ENCODE data around the gene SARM1.

The SARM1 gene

DNA sequence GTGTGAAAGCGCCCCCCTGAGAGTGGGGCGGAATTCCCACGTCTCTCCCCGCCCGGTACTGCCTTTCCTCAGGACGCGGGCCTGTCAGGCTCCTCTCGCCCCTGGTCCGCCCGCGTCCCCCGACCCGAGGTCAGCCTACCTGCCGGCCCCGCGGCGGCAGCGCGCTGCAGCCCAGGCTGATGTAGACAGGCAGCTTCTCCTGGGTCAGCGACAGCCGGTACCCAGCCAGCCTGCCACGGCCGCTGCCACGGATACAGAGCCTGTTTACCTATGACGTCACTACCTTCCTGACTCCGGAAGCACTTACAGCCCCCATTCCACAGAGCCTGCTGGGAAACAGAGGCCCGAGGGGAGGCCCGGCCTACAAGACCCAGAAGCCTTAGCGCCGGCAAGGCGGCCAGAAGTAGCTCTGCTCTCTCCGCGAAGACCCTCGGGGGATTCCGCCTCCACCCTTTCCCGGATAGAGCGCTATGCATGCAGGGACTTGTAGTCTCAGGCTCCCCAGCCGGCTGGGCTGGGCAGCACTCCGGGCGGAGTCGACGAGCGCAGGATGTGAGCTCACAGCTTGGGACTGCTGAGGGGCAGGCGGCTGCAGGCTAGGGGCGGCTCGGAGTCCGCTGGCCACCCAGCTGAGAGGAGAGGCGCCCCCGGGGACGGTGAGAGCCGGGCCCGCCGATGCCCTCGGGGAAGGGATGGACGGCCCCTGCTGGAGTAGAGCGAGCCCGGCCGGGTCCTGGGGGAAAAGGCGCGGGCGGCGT lies 36.1 kb upstream of the SARM1 start, which contains the start of the genes IFT20 and TNFAIP1:
Gene IFT20 (minus strand): TSS at position 272 of the 758 bp plus-strand sequence. CDS start 3,487 bp downstream, outside the sequence.
Gene TNFAIP1 (plus strand): TSS at position 561 of the 758 bp plus-strand sequence. CDS start 3,761 bp downstream, outside the sequence.
- TF ChIP-seq GATA2 (IDR thresholded peaks at IDR 0.05; ENCODE audit: low read depth, low read length) = no peak
- no peak for TF ChIP-seq GATA3 (IDR thresholded peaks at IDR 0.05; ENCODE audit: low read depth, low read length)

DNA sequence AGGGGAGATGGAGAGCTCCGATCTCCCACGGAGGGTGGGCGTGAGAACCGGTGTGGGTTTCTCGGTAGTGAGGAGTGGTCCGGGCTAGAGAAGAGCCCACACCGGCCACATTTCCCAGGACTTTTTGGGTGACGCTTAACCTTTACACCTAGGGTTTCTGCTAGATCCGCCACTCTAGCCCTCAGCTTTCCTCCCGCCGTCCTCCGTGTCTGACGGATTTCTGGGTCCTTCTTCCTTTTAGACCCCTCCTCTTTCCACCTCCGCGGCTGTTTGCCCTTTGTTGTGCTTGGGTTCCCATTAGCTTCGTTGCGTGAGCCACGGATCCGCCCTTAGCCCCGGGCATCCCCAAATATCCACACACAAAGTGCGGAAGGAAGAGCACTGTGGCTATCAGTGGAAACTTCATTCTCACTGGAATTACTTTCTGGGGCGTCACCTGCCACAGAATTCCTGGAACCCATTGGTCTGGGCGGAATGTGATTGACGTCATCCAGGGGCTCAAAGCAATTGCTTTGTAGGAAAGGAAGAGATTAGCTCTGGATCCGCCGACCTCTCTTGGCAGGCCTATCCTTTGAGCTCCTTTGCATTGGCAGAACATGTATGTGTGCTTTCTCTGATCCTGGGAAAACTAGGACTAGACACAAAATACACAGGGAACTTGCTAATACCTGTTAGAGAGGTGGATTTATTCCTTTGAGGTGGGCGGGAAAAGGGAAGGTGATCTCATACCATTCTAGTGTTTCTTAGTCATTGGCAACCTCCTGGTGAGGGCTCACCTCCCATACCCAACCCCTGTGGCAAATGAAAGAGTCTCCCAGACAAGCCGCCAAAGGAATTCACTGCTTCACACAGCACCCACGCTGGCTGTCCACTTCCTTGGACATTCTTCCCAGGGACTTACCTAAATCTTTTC lies 35.3 kb upstream of the SARM1 start:
- TF ChIP-seq GATA3 (IDR thresholded peaks at IDR 0.05; ENCODE audit: low read depth, low read length) = no peak
- TF ChIP-seq GATA2 (IDR thresholded peaks at IDR 0.05; ENCODE audit: low read depth, low read length) = no peak

DNA sequence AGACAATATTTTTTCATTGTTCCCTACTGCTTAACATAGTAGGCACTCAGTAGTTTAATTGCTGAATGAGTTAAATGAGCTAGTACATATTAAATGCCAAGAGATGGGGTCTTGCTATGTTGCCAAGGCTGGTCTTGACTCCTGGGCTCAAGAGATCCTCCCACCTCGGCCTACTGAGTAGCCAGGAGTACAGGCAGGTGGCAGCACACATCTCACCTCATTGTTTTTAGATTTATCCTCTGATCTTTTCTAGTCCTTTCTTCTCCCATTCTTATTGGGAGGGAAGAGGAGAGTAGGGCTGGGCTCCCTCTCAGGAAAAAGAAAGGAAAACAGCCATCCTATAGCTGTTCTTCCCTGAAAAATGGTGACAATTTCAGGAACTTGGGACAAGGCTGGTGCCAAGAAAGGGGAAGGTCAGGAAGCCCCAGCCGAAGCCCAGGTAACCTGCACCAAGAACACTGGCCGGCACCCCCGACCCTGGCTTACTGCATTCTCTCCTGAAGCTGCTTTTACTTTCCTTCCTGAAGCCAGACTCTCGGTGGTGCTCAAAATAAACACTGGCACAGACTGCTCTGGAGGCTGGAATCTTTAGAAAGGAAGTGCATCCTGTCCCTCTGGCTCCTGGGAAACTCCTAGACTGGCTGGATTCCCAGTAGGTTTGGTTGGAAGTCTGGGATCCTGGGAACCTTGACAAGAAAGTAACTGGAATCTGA lies 33.3 kb upstream of the SARM1 start:
- TF ChIP-seq GATA2 (IDR thresholded peaks at IDR 0.05; ENCODE audit: low read depth, low read length) (no peak), GATA3 (IDR thresholded peaks at IDR 0.05; ENCODE audit: low read depth, low read length) (no peak)

GRCh38 chr17:28339431-28339830 lies 32.1 kb upstream of the SARM1 start:
- TF ChIP-seq GATA3 (IDR thresholded peaks at IDR 0.05; ENCODE audit: low read depth, low read length) (no peak), GATA2 (IDR thresholded peaks at IDR 0.05; ENCODE audit: low read depth, low read length) (no peak)

DNA sequence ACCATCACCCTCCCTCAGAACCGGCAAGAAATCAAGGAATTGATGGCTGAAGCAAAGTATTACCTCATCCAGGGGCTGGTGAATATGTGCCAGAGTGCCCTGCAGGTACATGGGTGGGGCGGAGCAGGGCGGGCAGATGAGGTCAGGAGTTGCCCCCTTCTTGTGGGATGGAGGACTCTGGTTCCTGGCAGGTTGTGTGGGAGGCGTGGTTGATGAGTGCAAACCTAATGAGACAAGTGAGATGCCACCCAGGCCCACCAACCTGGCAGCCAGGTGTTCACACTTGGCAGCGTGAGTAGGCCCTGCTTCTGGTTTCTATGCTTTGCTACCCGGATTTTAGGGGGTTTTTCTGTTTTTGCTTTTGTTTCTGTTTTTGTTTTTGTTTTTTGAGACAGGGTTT lies 31.1 kb upstream of the SARM1 start:
- TF ChIP-seq GATA2 (IDR thresholded peaks at IDR 0.05; ENCODE audit: low read depth, low read length) (no peak), GATA3 (IDR thresholded peaks at IDR 0.05; ENCODE audit: low read depth, low read length) (no peak)

DNA sequence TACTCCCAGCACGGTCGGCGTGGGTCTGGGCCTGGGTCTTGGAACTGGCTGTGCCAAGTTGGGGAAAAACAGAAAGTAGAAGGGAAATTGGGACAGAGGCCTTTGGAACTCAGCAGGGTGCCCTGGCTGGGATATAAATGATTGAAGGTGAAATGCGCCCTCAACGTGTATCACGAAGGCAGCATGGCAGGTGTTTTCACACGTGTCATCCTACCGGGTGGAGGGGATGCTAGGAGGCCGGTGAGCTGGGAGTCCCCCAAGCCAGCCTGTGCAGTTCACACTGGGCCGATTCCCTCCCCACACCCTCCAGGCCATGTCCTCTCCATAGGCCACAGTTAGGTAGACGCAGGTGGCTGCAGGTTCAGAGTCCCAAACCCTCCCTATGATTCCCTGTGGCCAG lies 30.0 kb upstream of the SARM1 start:
- TF ChIP-seq GATA2 (IDR thresholded peaks at IDR 0.05; ENCODE audit: low read depth, low read length) = no peak
- no peak for TF ChIP-seq GATA3 (IDR thresholded peaks at IDR 0.05; ENCODE audit: low read depth, low read length)

DNA sequence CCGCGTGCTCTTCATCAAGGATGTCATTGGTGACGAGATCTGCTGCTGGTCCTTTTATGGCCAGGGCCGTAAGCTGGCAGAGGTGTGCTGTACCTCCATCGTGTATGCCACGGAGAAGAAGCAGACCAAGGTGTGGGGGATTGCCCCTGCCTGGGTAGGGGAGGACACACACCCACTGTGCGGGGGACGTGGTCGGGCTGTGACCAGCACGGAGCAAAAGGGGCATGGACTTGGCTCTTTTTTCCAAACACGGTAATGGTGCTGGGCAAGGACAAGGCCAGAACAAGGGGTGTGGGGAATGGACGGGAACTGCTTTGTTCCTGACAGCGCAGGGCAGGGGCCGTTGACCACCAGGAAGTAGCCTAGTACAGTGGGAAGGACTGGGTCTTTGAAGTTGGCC lies 29.2 kb upstream of the SARM1 start:
- TF ChIP-seq GATA2 (IDR thresholded peaks at IDR 0.05; ENCODE audit: low read depth, low read length) (no peak), GATA3 (IDR thresholded peaks at IDR 0.05; ENCODE audit: low read depth, low read length) (no peak)

DNA sequence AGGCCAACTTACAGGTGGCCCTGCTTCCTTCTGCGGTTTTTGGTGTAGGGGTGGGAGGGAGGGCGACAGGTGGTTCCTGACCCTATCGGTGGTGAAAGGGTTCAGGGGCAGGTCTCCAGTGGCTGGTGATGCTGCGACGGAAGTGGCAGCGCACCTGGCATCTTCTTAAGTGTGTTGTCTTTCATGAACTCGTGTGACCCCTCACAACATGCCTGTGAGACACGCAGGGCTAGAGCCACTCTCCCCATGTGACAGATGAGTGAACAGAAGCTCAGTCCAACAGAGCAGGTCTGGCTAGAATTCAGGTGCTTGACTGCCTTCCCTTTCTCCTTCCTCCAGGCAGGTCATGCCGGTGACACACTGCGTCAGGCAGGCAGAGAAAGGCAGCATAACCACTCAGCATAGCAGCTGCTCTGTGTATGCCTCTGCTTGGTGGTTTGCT lies 28.0 kb upstream of the SARM1 start:
- TF ChIP-seq GATA3 (IDR thresholded peaks at IDR 0.05; ENCODE audit: low read depth, low read length) (no peak), GATA2 (IDR thresholded peaks at IDR 0.05; ENCODE audit: low read depth, low read length) (no peak)

- TF ChIP-seq GATA2 (IDR thresholded peaks at IDR 0.05; ENCODE audit: low read depth, low read length) = no peak
- no peak for TF ChIP-seq GATA3 (IDR thresholded peaks at IDR 0.05; ENCODE audit: low read depth, low read length)
These were observed 27.5 kb upstream of the SARM1 start for GRCh38 chr17:28344011-28344410.

DNA sequence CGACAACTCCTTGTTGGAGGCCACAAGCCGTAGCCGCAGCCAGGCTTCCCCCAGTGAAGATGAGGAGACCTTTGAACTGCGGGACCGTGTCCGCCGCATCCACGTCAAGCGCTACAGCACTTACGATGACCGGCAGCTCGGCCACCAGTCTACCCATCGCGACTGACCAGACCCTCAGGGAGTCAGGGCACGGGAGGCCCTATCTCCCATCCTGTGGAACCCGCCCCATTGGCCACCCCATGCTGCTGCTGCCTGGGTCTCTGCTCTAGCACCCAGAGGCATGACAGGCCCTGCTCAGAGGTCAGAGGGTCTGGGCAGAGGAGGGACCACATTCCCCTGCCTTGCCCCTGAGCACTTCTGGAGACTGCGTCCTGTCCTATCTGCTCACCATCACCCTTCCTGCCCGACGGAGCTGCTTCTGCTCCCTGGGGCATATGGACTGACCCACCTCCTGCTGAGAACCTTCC lies 27.0 kb upstream of the SARM1 start:
- no peak for TF ChIP-seq GATA2 (IDR thresholded peaks at IDR 0.05; ENCODE audit: low read depth, low read length)
- no peak for TF ChIP-seq GATA3 (IDR thresholded peaks at IDR 0.05; ENCODE audit: low read depth, low read length)

DNA sequence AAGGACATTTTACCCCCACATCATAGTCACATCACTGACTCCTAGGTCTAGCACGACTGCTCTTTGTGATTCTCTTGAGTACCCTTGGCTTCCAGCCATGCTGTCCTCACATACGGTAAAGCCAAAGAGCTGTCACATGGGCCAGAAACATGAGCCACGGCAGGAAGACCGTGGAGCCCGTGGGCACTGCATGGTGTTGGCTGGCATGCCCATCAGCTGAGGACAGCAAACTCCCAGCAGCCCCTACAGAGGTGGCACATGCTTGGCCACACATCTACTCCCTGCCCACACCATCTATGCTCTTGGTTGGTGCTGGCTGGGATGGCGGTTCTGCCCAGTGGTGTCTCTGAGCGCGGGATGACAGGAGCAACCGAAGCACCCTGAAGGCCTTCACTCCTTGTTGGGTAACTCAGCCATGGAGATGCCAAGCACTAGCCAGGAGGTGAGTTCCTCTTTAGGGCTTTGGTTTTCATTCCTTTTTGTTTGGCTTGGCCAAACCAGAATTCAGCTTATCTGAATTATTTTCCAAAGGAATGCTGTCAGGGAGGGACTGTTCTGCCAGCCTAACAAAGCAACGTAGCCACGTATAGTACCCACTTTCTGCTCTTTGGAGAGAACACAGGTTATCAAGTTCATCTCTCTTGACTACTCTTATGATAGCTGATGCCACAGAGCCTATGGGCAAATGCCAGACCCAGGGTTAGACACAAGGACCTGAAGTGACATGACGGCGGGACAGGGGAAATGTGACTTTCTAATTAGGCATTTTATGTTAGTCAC lies 25.9 kb upstream of the SARM1 start:
- TF ChIP-seq GATA2 (IDR thresholded peaks at IDR 0.05; ENCODE audit: low read depth, low read length) (no peak), GATA3 (IDR thresholded peaks at IDR 0.05; ENCODE audit: low read depth, low read length) (no peak)

DNA sequence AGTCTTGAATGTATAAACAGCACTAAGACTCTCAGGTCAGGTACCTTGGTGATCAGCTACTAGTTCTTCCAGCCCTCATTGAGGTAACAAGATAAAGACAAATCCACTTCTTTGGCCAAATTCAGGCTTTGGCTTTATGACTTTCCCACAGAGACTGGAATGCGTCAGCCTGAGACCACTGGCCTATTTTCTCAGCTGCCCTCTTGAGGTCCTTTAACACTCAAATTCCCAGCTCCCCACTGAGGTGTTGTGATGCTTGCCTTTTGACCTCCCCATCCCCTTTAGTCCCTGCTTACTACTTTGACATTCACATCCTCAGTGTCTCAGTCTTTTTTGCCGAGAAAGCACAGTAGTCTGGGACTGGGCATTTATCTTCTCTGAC lies 25.3 kb upstream of the SARM1 start:
- no peak for TF ChIP-seq GATA2 (IDR thresholded peaks at IDR 0.05; ENCODE audit: low read depth, low read length)
- no peak for TF ChIP-seq GATA3 (IDR thresholded peaks at IDR 0.05; ENCODE audit: low read depth, low read length)

DNA sequence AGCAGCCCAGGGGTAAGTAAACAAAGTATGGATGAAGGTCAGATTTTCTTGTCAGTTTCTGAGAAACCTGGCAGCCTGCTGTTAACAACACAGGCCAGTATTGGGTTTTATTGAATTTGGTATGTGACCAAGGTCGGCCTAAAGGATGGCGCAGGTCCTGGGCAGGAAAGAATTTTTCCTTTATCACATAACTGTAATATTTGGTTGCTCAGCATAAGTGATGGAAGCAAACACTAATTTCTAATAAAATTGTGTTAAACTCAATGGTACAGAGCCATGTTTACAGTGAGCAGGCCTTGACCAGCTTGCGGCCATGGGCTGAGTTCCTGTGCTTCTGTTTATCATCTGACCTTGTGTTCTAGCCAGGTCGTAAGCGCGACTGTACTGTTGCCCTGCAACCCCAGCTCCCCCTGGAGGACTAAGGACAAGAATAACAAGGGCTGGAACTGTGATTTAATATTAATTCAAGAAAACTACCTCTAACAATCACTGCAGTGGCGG lies 24.7 kb upstream of the SARM1 start:
- TF ChIP-seq GATA2 (IDR thresholded peaks at IDR 0.05; ENCODE audit: low read depth, low read length) (no peak), GATA3 (IDR thresholded peaks at IDR 0.05; ENCODE audit: low read depth, low read length) (no peak)
